ENCODE data around the gene RAD51B.

RAD51B gene

DNA sequence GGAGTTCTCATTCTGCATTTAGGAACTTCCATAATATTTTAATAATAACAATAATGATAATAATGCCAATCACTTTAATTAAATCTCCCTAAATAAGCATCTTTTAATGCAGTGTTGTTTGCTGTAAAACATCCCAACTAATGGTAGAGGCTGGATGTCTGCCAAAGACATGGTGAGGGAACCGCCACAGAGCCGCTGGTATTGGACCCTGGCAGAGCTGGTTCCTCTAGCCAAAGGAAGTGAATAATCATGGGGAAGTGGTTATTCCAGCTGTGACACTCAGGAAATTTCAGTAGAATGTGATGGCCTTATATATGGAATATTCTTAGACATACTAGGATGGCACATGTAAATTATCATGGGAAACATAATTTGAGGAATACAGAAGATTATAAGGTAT, 490.0 kb downstream of the RAD51B start:
- Histone ChIP-seq H4K5ac (ENCODE audit: low read length) (no peak overlapping the region), H3K9ac (ENCODE audit: low read length) (no peak overlapping the region), H2BK15ac (replicated peaks; ENCODE audit: low read depth) (no peak overlapping the region), H3K4me3 (ENCODE audit: low read length) (no peak overlapping the region), H2BK5ac (ENCODE audit: low read length) (no peak overlapping the region), H3K56ac (ENCODE audit: low read length) (no peak overlapping the region), H2BK120ac (ENCODE audit: low read depth, low read length) (no peak overlapping the region), H4K8ac (ENCODE audit: low read depth, low read length) (no peak overlapping the region), H3K36me3 (ENCODE audit: control insufficient read depth, insufficient read depth, low read length) (no peaks in the 10 kb centered on the region), H3K27me3 (ENCODE audit: insufficient read depth, low read length, poor library complexity) (no peaks in the 10 kb centered on the region), H3K79me1 (ENCODE audit: low read length) (no peaks in the 10 kb centered on the region), H3K4me1 (ENCODE audit: control insufficient read depth, low read depth, low read length) (peaks cover 3% of the 10 kb centered on the region), H3K27ac (ENCODE audit: low read depth, low read length) (no peak overlapping the region), H2AK5ac (ENCODE audit: low read length) (no peak overlapping the region), H3K18ac (ENCODE audit: low read length) (no peak overlapping the region), H3K79me2 (ENCODE audit: control insufficient read depth, insufficient read depth, low read length) (no peaks in the 10 kb centered on the region), H3K4me2 (ENCODE audit: low read length) (no peak overlapping the region), H3K4ac (ENCODE audit: low read depth, low read length) (no peak overlapping the region), H3K23ac (ENCODE audit: low read length) (no peak overlapping the region)
- no peak for DNase-seq
- WGBS (ENCODE audit: extremely low coverage, insufficient coverage, low lambda C conversion rate), result no CpG with 5 or more reads among the region's 2 CpGs

DNA sequence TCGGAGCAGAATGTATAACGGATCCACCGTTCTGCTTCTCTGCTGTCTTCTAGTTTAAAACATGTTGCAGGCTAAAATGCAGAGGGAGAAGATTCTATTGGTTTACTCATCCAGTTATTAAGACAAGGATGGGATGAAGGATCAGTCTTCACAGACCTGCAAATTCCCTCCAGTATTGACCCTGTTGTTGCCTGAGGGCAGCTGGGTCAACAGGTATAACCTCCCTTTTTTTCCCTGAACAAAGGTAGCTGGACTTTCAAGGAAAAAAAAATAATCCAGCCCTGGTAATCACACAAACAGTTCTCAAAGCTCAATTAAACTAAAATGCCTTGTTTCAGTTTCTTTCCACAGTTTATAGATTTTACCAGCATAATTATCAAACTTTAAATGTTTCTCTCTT, 492.7 kb downstream of the RAD51B start:
- Histone ChIP-seq H3K4ac (ENCODE audit: low read depth, low read length) (no peak overlapping the region), H4K5ac (ENCODE audit: low read length) (no peak overlapping the region), H3K56ac (ENCODE audit: low read length) (no peak overlapping the region), H3K79me1 (ENCODE audit: low read length) (no peaks in the 10 kb centered on the region), H2BK120ac (ENCODE audit: low read depth, low read length) (no peak overlapping the region), H3K4me1 (ENCODE audit: control insufficient read depth, low read depth, low read length) (peaks cover 3% of the 10 kb centered on the region), H3K18ac (ENCODE audit: low read length) (no peak overlapping the region), H3K4me2 (ENCODE audit: low read length) (no peak overlapping the region), H3K23ac (ENCODE audit: low read length) (no peak overlapping the region), H2BK5ac (ENCODE audit: low read length) (no peak overlapping the region), H3K27me3 (ENCODE audit: insufficient read depth, low read length, poor library complexity) (no peaks in the 10 kb centered on the region), H4K8ac (ENCODE audit: low read depth, low read length) (no peak overlapping the region), H3K4me3 (ENCODE audit: low read length) (no peak overlapping the region), H2AK5ac (ENCODE audit: low read length) (no peak overlapping the region), H3K36me3 (ENCODE audit: control insufficient read depth, insufficient read depth, low read length) (no peaks in the 10 kb centered on the region), H3K9ac (ENCODE audit: low read length) (no peak overlapping the region), H3K79me2 (ENCODE audit: control insufficient read depth, insufficient read depth, low read length) (no peaks in the 10 kb centered on the region), H2BK15ac (replicated peaks; ENCODE audit: low read depth) (no peak overlapping the region), H3K27ac (ENCODE audit: low read depth, low read length) (no peak overlapping the region)
- WGBS (ENCODE audit: extremely low coverage, insufficient coverage, low lambda C conversion rate), result no CpG with 5 or more reads among the region's 3 CpGs
- DNase-seq, result no peak

DNA sequence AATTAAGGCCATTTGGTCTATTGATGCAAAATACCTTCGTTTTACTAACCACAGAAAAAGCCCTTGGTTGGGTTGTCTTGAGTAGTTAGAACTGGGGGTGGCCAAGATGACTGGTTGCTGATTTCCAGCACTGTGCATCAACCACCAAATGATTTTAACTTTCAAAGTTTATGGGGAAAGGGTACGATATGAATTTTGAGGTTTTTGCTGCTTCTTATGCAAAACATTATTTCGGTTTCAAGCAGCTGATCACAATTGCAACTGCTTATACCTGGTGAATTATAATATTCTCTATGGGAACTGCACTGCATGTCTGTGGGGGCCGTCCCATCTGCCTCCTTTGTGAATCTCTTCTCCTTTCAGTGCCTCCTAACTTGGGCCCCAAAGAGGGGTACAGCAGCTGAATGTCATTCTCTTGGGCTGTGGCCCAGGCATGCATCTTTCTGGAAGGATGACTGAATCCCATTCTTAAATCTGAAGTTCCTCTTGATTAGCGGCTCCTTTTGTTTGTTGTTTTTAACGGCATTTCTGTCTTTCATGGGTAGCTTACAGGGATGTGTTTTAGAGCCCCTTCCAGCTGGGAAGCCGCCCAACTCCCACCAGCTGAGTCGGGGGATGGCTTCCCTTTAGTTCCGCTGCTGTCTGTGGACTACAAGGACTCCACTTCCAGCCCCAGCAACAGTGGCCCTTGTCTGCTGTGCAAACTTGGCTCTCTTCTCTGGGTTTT, 493.5 kb downstream of the RAD51B start:
- Histone ChIP-seq H2AK5ac (ENCODE audit: low read length) (no peak overlapping the region), H2BK120ac (ENCODE audit: low read depth, low read length) (no peak overlapping the region), H3K23ac (ENCODE audit: low read length) (no peak overlapping the region), H3K79me1 (ENCODE audit: low read length) (no peaks in the 10 kb centered on the region), H3K4me2 (ENCODE audit: low read length) (no peak overlapping the region), H3K56ac (ENCODE audit: low read length) (peak overlapping the region; percentile 17), H3K4me1 (ENCODE audit: control insufficient read depth, low read depth, low read length) (peaks cover 3% of the 10 kb centered on the region), H4K8ac (ENCODE audit: low read depth, low read length) (no peak overlapping the region), H3K36me3 (ENCODE audit: control insufficient read depth, insufficient read depth, low read length) (no peaks in the 10 kb centered on the region), H4K5ac (ENCODE audit: low read length) (no peak overlapping the region), H3K9ac (ENCODE audit: low read length) (no peak overlapping the region), H3K18ac (ENCODE audit: low read length) (no peak overlapping the region), H3K4ac (ENCODE audit: low read depth, low read length) (no peak overlapping the region), H2BK5ac (ENCODE audit: low read length) (no peak overlapping the region), H2BK15ac (replicated peaks; ENCODE audit: low read depth) (no peak overlapping the region), H3K79me2 (ENCODE audit: control insufficient read depth, insufficient read depth, low read length) (no peaks in the 10 kb centered on the region), H3K27me3 (ENCODE audit: insufficient read depth, low read length, poor library complexity) (no peaks in the 10 kb centered on the region), H3K4me3 (ENCODE audit: low read length) (no peak overlapping the region), H3K27ac (ENCODE audit: low read depth, low read length) (no peak overlapping the region)
- no CpG with 5 or more reads among the region's 9 CpGs for WGBS (ENCODE audit: extremely low coverage, insufficient coverage, low lambda C conversion rate)
- no peak for DNase-seq

GRCh38 chr14:68314642-68315041, 495.1 kb downstream of the RAD51B start:
- no peak overlapping the region for H3K18ac ChIP-seq (ENCODE audit: low read length)
- H3K27ac ChIP-seq (ENCODE audit: low read depth, low read length), result no peak overlapping the region
- no peaks in the 10 kb centered on the region for H3K79me1 ChIP-seq (ENCODE audit: low read length)
- peaks cover 3% of the 10 kb centered on the region for H3K4me1 ChIP-seq (ENCODE audit: control insufficient read depth, low read depth, low read length)
- H2BK15ac ChIP-seq (replicated peaks; ENCODE audit: low read depth), result no peak overlapping the region
- no peak overlapping the region for H2BK5ac ChIP-seq (ENCODE audit: low read length)
- H3K56ac ChIP-seq (ENCODE audit: low read length), result no peak overlapping the region
- H3K4me2 ChIP-seq (ENCODE audit: low read length), result no peak overlapping the region
- no peak overlapping the region for H2AK5ac ChIP-seq (ENCODE audit: low read length)
- no CpG with 5 or more reads among the region's 4 CpGs for WGBS (ENCODE audit: extremely low coverage, insufficient coverage, low lambda C conversion rate)
- DNase-seq, result no peak
- no peak overlapping the region for H3K9ac ChIP-seq (ENCODE audit: low read length)
- H4K5ac ChIP-seq (ENCODE audit: low read length), result no peak overlapping the region
- H3K36me3 ChIP-seq (ENCODE audit: control insufficient read depth, insufficient read depth, low read length), result no peaks in the 10 kb centered on the region
- H3K4me3 ChIP-seq (ENCODE audit: low read length), result no peak overlapping the region
- no peak overlapping the region for H2BK120ac ChIP-seq (ENCODE audit: low read depth, low read length)
- no peak overlapping the region for H4K8ac ChIP-seq (ENCODE audit: low read depth, low read length)
- H3K23ac ChIP-seq (ENCODE audit: low read length), result no peak overlapping the region
- no peak overlapping the region for H3K4ac ChIP-seq (ENCODE audit: low read depth, low read length)
- H3K27me3 ChIP-seq (ENCODE audit: insufficient read depth, low read length, poor library complexity), result no peaks in the 10 kb centered on the region
- H3K79me2 ChIP-seq (ENCODE audit: control insufficient read depth, insufficient read depth, low read length), result no peaks in the 10 kb centered on the region

DNA sequence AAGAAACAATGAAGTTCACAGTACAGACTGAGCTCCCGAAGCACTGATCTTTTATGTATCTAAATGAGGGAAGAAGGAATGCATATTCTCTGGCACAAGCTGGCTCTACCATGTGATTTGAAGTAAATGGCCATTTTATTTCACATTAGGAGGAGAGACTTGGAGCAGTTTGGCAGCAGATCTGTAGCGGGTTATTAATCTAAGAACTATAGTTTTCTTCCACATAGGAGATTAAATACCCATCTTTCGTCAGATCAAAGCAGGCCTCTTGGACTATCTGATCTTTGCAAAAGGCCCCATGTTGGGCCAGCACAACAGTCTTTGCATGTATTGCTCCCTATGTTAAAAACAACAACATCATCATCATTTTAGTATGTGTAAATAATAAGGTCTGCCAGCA, 495.5 kb downstream of the RAD51B start:
- WGBS (ENCODE audit: extremely low coverage, insufficient coverage, low lambda C conversion rate), result no CpG with 5 or more reads among the region's 3 CpGs
- H3K4me2 ChIP-seq (ENCODE audit: low read length), result no peak overlapping the region

More for the DNA sequence above, 495.5 kb downstream of the RAD51B start:
- Histone ChIP-seq H3K18ac (ENCODE audit: low read length) (no peak overlapping the region), H3K4me3 (ENCODE audit: low read length) (no peak overlapping the region), H4K8ac (ENCODE audit: low read depth, low read length) (no peak overlapping the region), H3K4ac (ENCODE audit: low read depth, low read length) (no peak overlapping the region), H3K4me1 (ENCODE audit: control insufficient read depth, low read depth, low read length) (peaks cover 3% of the 10 kb centered on the region), H2BK120ac (ENCODE audit: low read depth, low read length) (no peak overlapping the region), H3K79me1 (ENCODE audit: low read length) (no peaks in the 10 kb centered on the region), H3K27ac (ENCODE audit: low read depth, low read length) (no peak overlapping the region), H2BK15ac (replicated peaks; ENCODE audit: low read depth) (no peak overlapping the region), H3K23ac (ENCODE audit: low read length) (no peak overlapping the region), H3K9ac (ENCODE audit: low read length) (no peak overlapping the region), H3K36me3 (ENCODE audit: control insufficient read depth, insufficient read depth, low read length) (no peaks in the 10 kb centered on the region), H2BK5ac (ENCODE audit: low read length) (no peak overlapping the region), H4K5ac (ENCODE audit: low read length) (no peak overlapping the region), H3K27me3 (ENCODE audit: insufficient read depth, low read length, poor library complexity) (no peaks in the 10 kb centered on the region), H3K79me2 (ENCODE audit: control insufficient read depth, insufficient read depth, low read length) (no peaks in the 10 kb centered on the region), H2AK5ac (ENCODE audit: low read length) (no peak overlapping the region), H3K56ac (ENCODE audit: low read length) (no peak overlapping the region)
- no peak for DNase-seq
